Esophagus muscularis mucosa (tissue), 4 donors: ENCODE measurements around the gene GRIK3. TPM values are rescaled to one million over a fixed set of nuclear protein-coding genes. Genes with fewer than 3 reads are reported as not detected.

Experiments used
- DNase-seq: peaks from one replicate; pipeline ENCODE4 v3.0.0-alpha.2; 2017; ENCODE audit errors: extremely low spot score
- H3K27ac ChIP-seq, 4 donors: fragments of 200-600 bp; sonication (generic); replicated peaks in 1 of 4; 1 replicate in 3 of 4; 2 replicates in 1 of 4; pipeline ENCODE4 v1.5.1; 2016 to 2019; ENCODE audit warnings: mild to moderate bottlenecking in 1 of 4
- H3K27me3 ChIP-seq, 4 donors: fragments of 200-600 bp; sonication (generic); one replicate each; pipeline versions ENCODE4 v1.5.1 to v1.6.0; 2016 to 2019
- H3K36me3 ChIP-seq, 4 donors: fragments of 200-600 bp; sonication (generic); one replicate each; pipeline ENCODE4 v1.5.1; 2016 to 2019
- H3K4me1 ChIP-seq, 4 donors: fragments of 200-600 bp; sonication (generic); one replicate each; pipeline ENCODE4 v1.5.1; 2016 to 2019
- H3K4me3 ChIP-seq, 4 donors: fragments of 200-600 bp; sonication (generic); 1 replicate in 2 of 4; 2 replicates in 2 of 4; pipeline ENCODE4 v1.5.1; 2016 to 2019; ENCODE audit warnings: mild to moderate bottlenecking in 4 of 4, moderate library complexity in 1 of 4
- H3K9me3 ChIP-seq, 4 donors: fragments of 200-600 bp; sonication (generic); 1 replicate in 3 of 4; 2 replicates in 1 of 4; pipeline ENCODE4 v1.5.1; 2016 to 2019
- EP300 ChIP-seq: sonication (generic); formaldehyde crosslinking; IDR thresholded peaks from one replicate; pipeline ENCODE4 v1.6.1; 2017; ENCODE audit warnings: antibody characterized with exemption
- POLR2A ChIP-seq: fragments of 450-650 bp; IDR thresholded peaks from one replicate; pipeline ENCODE4 v1.6.1; 2017; ENCODE audit warnings: antibody characterized with exemption, moderate library complexity, mild to moderate bottlenecking, low read depth
- POLR2AphosphoS5 ChIP-seq, 2 donors: sonication (generic); formaldehyde crosslinking; IDR thresholded peaks; one replicate each; pipeline ENCODE4 v1.6.1; 2017; ENCODE audit warnings: antibody characterized with exemption in 2 of 2
- WGBS: methylation state at CpG from one replicate; pipeline ENCODE4 v1.1.5; 2018; 5-methylcytosine and 5-hydroxymethylcytosine counted together
- intact Hi-C: fragments of 100-400 bp; cut with DNase I; formaldehyde crosslinking; loops from one replicate; pipeline ENCODE4 v1.15.1; 2023
- total RNA-seq, 4 donors: library from RNA; depleted of rRNA; stranded (reverse); fragments of >200 nt; gene quantifications; one replicate each; pipeline versions ENCODE4 v1.1.0 to v1.2.1, GENCODE V29; 2016
- TF ChIP-seq, protein P1 (sequence below), 3 experiments: fragments of 200-600 bp in 2 of 3; fragments of 450-650 bp in 1 of 3; sonication (generic) in 2 of 3; IDR thresholded peaks; one replicate each; pipeline ENCODE4 v1.5.1; 2017 to 2019; ENCODE audit warnings: antibody characterized with exemption in 3 of 3, mild to moderate bottlenecking in 2 of 3, moderate library complexity in 1 of 3

GRIK3 gene
- total RNA-seq, 4 donors from 2014 or later: 5.3 to 7.9 (median 6.6) TPM

DNA sequence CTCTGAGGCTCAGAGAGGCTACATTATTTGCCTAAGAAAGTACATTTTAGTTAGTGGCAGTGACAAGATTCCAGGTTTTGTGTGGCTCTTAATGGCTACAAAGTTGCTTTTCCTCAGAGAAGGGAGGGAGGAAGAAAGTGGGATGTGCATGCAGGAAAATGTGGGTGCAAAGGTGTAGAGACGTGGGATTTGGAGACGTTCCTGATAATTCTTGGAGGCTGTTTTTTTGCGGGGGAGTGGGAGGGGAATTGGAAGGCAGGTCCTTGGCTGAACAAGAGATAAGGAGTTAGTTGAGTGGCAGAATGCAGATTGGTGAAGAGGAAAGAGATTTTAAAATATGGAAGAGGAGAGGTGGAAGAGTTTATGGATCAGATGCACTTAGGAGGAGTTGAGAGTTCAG, 258.1 kb downstream of the GRIK3 start:
- Histone ChIP-seq H3K36me3 (no peaks in the 10 kb centered on the region), H3K27ac (no peak overlapping the region), H3K4me1 (no peaks in the 10 kb centered on the region), H3K27me3 (peaks cover 0 to 79% (median 5%) of the 10 kb centered on the region in 4 donors), H3K4me3 (no peak overlapping the region), H3K9me3 (no peaks in the 10 kb centered on the region)
- no peak for TF ChIP-seq EP300
- TF ChIP-seq, protein P1, sequence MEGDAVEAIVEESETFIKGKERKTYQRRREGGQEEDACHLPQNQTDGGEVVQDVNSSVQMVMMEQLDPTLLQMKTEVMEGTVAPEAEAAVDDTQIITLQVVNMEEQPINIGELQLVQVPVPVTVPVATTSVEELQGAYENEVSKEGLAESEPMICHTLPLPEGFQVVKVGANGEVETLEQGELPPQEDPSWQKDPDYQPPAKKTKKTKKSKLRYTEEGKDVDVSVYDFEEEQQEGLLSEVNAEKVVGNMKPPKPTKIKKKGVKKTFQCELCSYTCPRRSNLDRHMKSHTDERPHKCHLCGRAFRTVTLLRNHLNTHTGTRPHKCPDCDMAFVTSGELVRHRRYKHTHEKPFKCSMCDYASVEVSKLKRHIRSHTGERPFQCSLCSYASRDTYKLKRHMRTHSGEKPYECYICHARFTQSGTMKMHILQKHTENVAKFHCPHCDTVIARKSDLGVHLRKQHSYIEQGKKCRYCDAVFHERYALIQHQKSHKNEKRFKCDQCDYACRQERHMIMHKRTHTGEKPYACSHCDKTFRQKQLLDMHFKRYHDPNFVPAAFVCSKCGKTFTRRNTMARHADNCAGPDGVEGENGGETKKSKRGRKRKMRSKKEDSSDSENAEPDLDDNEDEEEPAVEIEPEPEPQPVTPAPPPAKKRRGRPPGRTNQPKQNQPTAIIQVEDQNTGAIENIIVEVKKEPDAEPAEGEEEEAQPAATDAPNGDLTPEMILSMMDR (IDR thresholded peaks at IDR 0.05): no peak
- intact Hi-C loops: no loop called here
- no peak for DNase-seq
- 59% methylated on average over 3 of the region's 3 CpGs for WGBS

DNA sequence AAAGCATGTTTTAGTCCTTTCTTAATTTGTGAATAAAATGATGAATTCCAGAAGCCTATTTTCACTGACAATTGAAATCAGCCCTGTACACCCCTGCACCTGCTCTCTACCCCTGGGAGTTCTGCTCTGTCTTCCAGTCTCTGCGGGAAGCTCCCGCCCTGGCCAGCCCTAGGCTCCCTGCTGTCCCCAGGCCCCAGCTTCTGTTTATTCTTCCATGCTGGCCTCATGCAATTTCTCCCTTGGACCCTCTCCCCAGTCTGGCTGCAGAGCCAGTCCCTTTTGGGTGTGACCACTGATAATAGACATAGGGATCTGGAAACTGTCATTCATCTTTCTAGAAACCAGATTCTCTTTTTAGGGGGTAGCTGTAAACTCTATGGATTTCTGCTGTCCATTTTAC, 258.6 kb downstream of the GRIK3 start:
- WGBS: 41% methylated on average over 2 of the region's 2 CpGs
- intact Hi-C loops: no loop called here
- DNase-seq: no peak
- Histone ChIP-seq H3K4me1 (no peaks in the 10 kb centered on the region), H3K27ac (no peak overlapping the region), H3K27me3 (peaks cover 0 to 79% (median 5%) of the 10 kb centered on the region in 4 donors), H3K36me3 (no peaks in the 10 kb centered on the region), H3K9me3 (no peaks in the 10 kb centered on the region), H3K4me3 (no peak overlapping the region)
- TF ChIP-seq POLR2AphosphoS5 (IDR thresholded peaks at IDR 0.05) (no peak), POLR2A (no peak), EP300 (no peak)
- TF ChIP-seq, protein P1 (IDR thresholded peaks at IDR 0.05): no peak

- WGBS: 88% methylated on average over 13 of the region's 13 CpGs
- peaks cover 0 to 80% (median 5%) of the 10 kb centered on the region in 4 donors for H3K27me3 ChIP-seq
- no peaks in the 10 kb centered on the region for H3K9me3 ChIP-seq
- TF ChIP-seq POLR2AphosphoS5 (IDR thresholded peaks at IDR 0.05): no peak
- TF ChIP-seq, protein P1 (IDR thresholded peaks at IDR 0.05): no peak
- no peak for TF ChIP-seq EP300
- no peak for TF ChIP-seq POLR2A
- no peak overlapping the region for H3K27ac ChIP-seq
- intact Hi-C loops: no loop called here
- DNase-seq: no peak
- no peaks in the 10 kb centered on the region for H3K4me1 ChIP-seq
- H3K4me3 ChIP-seq: no peak overlapping the region
- no peaks in the 10 kb centered on the region for H3K36me3 ChIP-seq
Measured at GRCh38 chr1:36773827-36774541, 260.3 kb downstream of the GRIK3 start.

- WGBS: 78% methylated on average over 8 of the region's 8 CpGs
- DNase-seq: no peak
Measured at GRCh38 chr1:36772647-36773495, 261.4 kb downstream of the GRIK3 start.

More at GRCh38 chr1:36772647-36773495, 261.4 kb downstream of the GRIK3 start:
- intact Hi-C loops: no loop called here
- Histone ChIP-seq H3K4me1 (no peaks in the 10 kb centered on the region), H3K4me3 (no peak overlapping the region), H3K9me3 (no peaks in the 10 kb centered on the region), H3K27ac (no peak overlapping the region), H3K36me3 (no peaks in the 10 kb centered on the region), H3K27me3 (peaks cover 0 to 85% (median 5%) of the 10 kb centered on the region in 4 donors)
- TF ChIP-seq, protein P1 (IDR thresholded peaks at IDR 0.05): no peak
- TF ChIP-seq POLR2A (no peak), EP300 (no peak), POLR2AphosphoS5 (IDR thresholded peaks at IDR 0.05) (no peak)
